Activated naive CD8-positive, alpha-beta T cell treated with anti-CD3 and anti-CD28 coated beads, Interleukin-2, amount 50 U/mL, for 24 hours (primary cell): ENCODE measurements around the gene FXYD7.
A peak's percentile ranks its signal among the peaks of the same experiment; 100 is the strongest.

Source experiments
- ATAC-seq: fragments of 150-1000 bp; cut with Tn5 transposase; one replicate; pipeline ENCODE4 v1.10.0; 2021
- DNase-seq: peaks from one replicate; pipeline ENCODE4 v3.0.0; 2021
- H3K27ac Mint-ChIP-seq: one replicate; pipeline ENCODE4 v1.8.0; 2021; ENCODE audit warnings: mild to moderate bottlenecking, mixed read lengths
- H3K27me3 Mint-ChIP-seq: one replicate; pipeline ENCODE4 v1.8.0; 2021; ENCODE audit warnings: mixed read lengths
- H3K36me3 Mint-ChIP-seq: one replicate; pipeline ENCODE4 v1.8.0; 2021; ENCODE audit warnings: low read depth, mixed read lengths
- H3K4me1 Mint-ChIP-seq: one replicate; pipeline ENCODE4 v1.8.0; 2021; ENCODE audit warnings: mixed read lengths
- H3K4me3 Mint-ChIP-seq: one replicate; pipeline ENCODE4 v1.8.0; 2021; ENCODE audit warnings: mild to moderate bottlenecking, moderate library complexity, mixed read lengths
- H3K9me3 Mint-ChIP-seq: one replicate; pipeline ENCODE4 v1.8.0; 2021; ENCODE audit warnings: mixed read lengths

FXYD7 gene

DNA sequence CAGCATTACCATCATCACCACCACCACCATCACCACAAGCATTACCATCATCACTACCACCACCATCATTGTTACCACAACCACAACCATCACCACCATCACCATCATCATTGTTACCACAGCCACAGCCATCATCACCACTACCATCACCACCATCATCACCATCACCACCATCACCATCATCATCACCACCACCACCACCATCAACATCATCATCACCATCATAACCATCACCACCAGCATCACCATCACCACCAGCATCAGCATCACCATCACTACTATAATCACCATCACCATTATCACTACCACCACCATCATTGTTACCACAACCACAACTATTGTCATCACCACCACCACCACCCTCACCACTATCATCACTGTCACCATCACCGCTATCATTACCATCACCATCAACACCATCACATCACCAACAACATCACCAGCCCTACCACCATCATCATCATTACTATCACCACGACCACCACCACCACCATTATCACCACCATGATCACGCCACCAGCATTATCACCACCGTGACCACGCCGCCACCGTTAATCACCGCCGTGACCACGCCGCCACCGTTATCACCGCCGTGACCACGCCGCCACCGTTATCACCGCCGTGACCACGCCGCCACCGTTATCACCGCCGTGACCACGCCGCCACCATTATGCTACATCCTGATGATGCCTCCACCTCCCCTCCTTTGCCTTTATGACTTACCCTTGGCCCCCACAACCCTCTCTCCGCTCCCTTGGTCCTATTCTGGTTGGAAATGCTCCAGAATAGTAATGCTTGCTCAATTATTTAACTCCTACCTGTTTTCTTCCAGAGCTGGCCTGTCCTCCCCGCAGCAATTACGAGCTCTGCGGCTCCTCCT, 37.4 kb upstream of the FXYD7 start:
- DNase-seq = no peak
- ATAC-seq = no peak
- peaks cover 12% of the 10 kb centered on the region for H3K4me1 Mint-ChIP-seq
- H3K36me3 Mint-ChIP-seq = no peaks in the 10 kb centered on the region
- no peak overlapping the region for H3K4me3 Mint-ChIP-seq
- peaks cover under 1% of the 10 kb centered on the region for H3K27me3 Mint-ChIP-seq
- H3K9me3 Mint-ChIP-seq = no peaks in the 10 kb centered on the region
- no peak overlapping the region for H3K27ac Mint-ChIP-seq

DNA sequence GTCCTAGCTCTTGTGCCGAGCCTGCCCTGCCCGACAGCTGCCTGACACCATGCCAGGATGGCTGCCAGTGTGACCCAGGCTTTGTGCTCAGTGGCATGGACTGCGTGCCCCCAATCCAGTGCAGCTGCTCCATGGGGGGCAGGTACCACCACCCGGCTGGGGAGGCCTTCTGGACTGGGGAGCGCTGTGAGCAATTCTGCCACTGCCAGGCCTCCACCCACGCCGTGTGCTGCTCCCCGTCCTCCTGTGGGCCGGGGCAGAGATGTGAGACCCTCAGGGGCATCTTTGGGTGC, 36.8 kb upstream of the FXYD7 start:
- H3K27ac Mint-ChIP-seq = no peak overlapping the region
- H3K4me1 Mint-ChIP-seq = peaks cover 12% of the 10 kb centered on the region
- no peak for ATAC-seq
- no peak overlapping the region for H3K4me3 Mint-ChIP-seq
- no peaks in the 10 kb centered on the region for H3K9me3 Mint-ChIP-seq
- peaks cover 3% of the 10 kb centered on the region for H3K27me3 Mint-ChIP-seq
- no peak for DNase-seq
- no peaks in the 10 kb centered on the region for H3K36me3 Mint-ChIP-seq

- ATAC-seq (no peak), DNase-seq (no peak)
- Mint-ChIP-seq H3K4me3 (no peak overlapping the region), H3K4me1 (peaks cover 12% of the 10 kb centered on the region), H3K36me3 (no peaks in the 10 kb centered on the region), H3K9me3 (no peaks in the 10 kb centered on the region), H3K27me3 (peaks cover 3% of the 10 kb centered on the region), H3K27ac (no peak overlapping the region)
These were observed 36.0 kb upstream of the FXYD7 start for GRCh38 chr19:35106898-35107541.

DNA sequence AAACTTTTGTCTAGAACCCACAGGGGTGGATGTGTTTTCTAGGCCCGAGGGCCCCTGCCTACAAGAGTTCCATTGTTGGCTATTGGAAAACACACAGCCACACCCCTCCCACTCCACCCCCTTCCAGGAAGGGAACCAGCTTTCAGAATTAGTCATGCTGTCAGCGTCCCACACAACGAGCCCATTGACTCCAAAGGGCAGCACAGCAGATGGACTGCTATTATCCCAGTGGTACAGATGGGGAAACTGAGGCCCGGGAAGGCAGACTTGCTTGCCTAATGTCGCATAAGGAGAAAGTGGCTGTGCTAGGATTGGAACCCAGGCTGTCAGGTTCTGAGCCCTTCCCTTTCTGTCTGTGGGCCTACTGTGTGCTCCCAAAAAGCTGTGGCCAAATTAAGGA, 35.5 kb upstream of the FXYD7 start:
- Mint-ChIP-seq H3K4me3 (no peak overlapping the region), H3K9me3 (no peaks in the 10 kb centered on the region), H3K36me3 (no peaks in the 10 kb centered on the region), H3K27me3 (peaks cover 3% of the 10 kb centered on the region), H3K4me1 (peaks cover 12% of the 10 kb centered on the region), H3K27ac (no peak overlapping the region)
- peak; percentile 39 for ATAC-seq
- peak; percentile 23 for DNase-seq

DNA sequence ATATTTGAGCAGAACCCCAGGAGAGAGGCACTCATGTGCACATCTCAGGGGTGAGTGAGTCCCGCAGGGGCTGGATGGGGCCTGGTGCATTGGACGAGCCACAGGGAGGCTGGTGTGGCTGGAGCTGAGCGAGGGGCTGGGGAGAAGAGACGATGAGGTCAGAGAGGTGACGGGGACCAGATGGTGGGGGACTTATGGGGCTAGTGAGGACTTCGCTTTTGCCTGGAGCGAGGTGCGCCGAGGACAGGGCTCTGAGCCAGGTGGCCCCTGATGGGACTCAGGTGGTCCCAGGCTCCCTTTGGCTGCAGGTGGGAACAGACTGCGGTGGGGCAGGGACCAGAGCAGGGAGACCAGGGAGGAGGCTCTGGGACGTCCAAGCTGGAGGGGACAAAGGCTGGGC, 34.3 kb upstream of the FXYD7 start:
- Mint-ChIP-seq H3K27me3 (peaks cover 3% of the 10 kb centered on the region), H3K36me3 (no peaks in the 10 kb centered on the region), H3K4me3 (no peak overlapping the region), H3K9me3 (no peaks in the 10 kb centered on the region), H3K27ac (no peak overlapping the region), H3K4me1 (peaks cover 12% of the 10 kb centered on the region)
- ATAC-seq (no peak), DNase-seq (no peak)

DNA sequence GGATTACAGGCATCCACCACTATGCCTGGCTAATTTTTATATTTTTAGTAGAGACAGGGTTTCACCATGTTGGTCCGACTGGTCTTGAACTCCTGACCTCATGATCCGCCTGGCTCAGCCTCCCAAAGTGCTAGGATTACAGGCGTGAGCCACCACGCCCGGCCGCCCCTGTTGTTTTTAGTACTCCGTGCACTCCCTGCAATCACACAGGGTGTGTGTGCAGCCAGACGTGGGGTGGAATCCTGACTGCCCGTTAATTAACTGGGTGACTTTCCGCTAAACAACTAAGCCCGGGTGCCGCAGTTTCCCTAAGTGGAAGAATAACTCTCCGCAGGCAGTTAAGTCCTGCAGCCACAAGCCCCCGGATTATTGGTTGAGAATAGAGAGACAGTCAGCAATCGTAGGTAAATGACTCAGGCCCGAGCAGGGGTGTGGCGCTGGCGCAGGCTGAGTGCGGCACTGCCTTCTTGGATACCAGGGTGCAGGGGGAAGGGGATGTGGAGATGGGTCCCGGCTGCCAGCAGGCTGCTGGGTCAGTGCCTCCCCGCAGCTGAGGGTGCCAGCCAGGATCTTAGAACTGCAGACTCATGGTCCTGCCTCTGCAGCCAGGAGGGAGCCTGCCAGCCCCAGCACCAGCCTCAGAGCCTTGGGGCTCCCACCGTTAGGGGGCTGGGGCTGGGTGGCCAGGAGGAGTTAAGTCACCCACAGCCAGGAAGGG, 33.5 kb upstream of the FXYD7 start:
- Mint-ChIP-seq H3K27me3 (peaks cover 5% of the 10 kb centered on the region), H3K27ac (no peak overlapping the region), H3K9me3 (no peaks in the 10 kb centered on the region), H3K36me3 (no peaks in the 10 kb centered on the region), H3K4me3 (no peak overlapping the region), H3K4me1 (peaks cover 14% of the 10 kb centered on the region)
- no peak for ATAC-seq
- DNase-seq = no peak

DNA sequence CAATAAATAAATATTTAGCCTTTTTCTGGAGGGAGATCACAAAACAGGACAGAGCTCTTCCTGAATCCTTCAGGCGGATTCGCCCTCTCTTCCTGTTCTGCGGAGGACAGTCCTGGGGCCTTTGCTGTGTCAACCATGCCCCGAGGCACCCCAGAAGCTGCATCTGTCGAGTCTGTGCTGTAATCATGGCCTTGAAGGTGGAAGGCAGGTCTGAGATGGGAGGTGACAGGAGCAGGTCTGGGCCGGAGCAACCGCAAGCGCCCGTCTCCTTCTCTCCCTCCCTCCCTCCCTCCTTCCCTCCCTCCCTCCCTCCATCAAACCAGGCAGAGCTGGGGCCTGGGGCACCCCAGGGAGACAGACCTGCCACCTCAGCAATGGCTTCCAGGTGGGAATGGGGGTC, 32.1 kb upstream of the FXYD7 start:
- H3K27ac Mint-ChIP-seq = no peak overlapping the region
- H3K9me3 Mint-ChIP-seq = no peaks in the 10 kb centered on the region
- no peak overlapping the region for H3K4me3 Mint-ChIP-seq
- peaks cover 17% of the 10 kb centered on the region for H3K4me1 Mint-ChIP-seq
- H3K27me3 Mint-ChIP-seq = peaks cover 5% of the 10 kb centered on the region
- no peak for ATAC-seq
- H3K36me3 Mint-ChIP-seq = no peaks in the 10 kb centered on the region
- DNase-seq = no peak

DNA sequence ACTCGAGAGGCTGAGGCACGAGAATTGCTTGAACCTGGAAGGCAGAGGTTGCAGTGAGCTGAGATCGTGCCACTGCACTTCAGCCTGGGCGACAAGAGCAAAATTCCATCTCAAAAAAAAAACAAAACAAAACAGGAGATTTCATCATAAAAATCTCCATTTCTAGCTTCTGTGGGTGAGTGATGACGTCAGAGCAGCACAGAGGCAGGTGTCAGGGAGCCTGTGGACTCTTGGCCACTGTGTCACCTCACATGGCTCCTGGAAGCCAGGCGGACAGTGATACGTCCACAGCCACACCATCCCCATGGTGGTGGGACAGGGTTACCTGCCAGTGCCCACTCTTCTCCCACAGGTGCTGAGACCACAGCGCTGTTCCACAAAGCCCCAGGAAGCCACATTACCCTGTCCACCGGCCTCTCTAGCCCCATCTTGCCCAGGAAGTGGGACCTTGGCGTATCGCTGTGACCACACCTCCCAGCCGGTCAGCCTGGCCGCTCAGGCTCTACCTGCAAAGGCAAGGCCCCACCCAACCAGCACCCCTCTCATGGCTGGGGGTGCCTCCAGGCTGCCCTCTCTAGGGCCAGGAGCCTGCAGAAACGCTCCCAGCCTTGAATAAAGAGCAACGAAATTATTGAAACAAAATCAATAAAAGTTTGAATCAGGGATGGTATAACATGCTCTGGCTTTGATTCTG, 29.9 kb upstream of the FXYD7 start:
- no peaks in the 10 kb centered on the region for H3K36me3 Mint-ChIP-seq
- no peak for DNase-seq
- H3K4me1 Mint-ChIP-seq = peaks cover 5% of the 10 kb centered on the region
- H3K4me3 Mint-ChIP-seq = no peak overlapping the region
- no peaks in the 10 kb centered on the region for H3K9me3 Mint-ChIP-seq
- ATAC-seq = no peak
- no peak overlapping the region for H3K27ac Mint-ChIP-seq
- H3K27me3 Mint-ChIP-seq = peaks cover 5% of the 10 kb centered on the region

DNA sequence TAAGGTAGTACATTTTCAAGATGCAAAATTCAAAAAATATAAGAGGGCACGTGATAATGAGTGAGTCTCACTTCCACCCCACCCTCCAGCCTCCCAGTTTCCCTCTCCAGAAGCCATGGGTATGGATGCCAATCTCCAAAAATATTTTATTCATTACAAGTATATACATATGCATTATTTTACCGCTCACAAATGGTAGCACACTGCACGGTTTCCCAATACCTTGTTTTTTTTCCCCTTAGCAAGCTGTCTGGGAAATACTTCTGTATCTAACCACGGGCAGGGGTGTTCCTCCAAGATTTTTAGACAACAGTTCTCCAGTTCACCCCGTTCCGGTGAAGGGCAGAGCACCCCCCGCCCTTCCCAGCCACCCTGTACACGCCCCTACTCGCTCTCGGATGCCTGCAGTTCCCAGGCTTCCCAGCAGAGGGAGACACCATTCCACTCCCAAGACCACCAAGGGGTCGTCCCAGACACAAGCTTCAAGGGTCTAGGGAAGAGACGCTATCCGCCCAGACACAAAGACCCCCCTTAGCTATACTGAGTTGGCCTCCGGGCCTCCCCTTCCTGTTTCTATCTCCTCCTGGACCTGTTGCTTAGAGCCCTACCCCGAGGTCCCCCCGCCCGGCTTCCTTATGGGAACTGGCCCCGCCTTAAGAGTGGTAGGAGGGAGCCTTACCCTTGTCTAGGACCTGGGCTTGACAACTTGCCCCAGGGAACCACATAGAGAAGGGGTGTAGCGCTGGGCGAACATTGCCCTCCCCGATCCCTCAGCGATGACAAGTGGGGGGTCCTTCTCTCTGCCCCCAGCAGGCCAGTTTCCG, 28.5 kb upstream of the FXYD7 start:
- Mint-ChIP-seq H3K9me3 (no peaks in the 10 kb centered on the region), H3K4me1 (peaks cover 5% of the 10 kb centered on the region), H3K27ac (no peak overlapping the region), H3K27me3 (peaks cover 5% of the 10 kb centered on the region), H3K36me3 (no peaks in the 10 kb centered on the region), H3K4me3 (peak overlapping the region; percentile 38)
- DNase-seq (peak; percentile 81), ATAC-seq (peak; percentile 75)

- Mint-ChIP-seq H3K36me3 (no peaks in the 10 kb centered on the region), H3K27me3 (peaks cover 5% of the 10 kb centered on the region), H3K9me3 (no peaks in the 10 kb centered on the region), H3K4me3 (peak within 1 kb of the TSS; percentile 38), H3K4me1 (peaks cover 5% of the 10 kb centered on the region), H3K27ac (no peak within 1 kb of the TSS)
- DNase-seq (no peak), ATAC-seq (no peak)
These were observed 27.7 kb upstream of the FXYD7 start, which contains the start of gene FXYD3 for GRCh38 chr19:35115177-35115951. FXYD3 (plus strand) TSS chr19:35115823; CDS start chr19:35119377, 3,554 bp downstream.

- Mint-ChIP-seq H3K27me3 (peaks cover 2% of the 10 kb centered on the region), H3K9me3 (no peaks in the 10 kb centered on the region), H3K4me3 (no peak overlapping the region), H3K4me1 (peaks cover 5% of the 10 kb centered on the region), H3K36me3 (no peaks in the 10 kb centered on the region), H3K27ac (no peak overlapping the region)
- DNase-seq = no peak
- ATAC-seq = no peak
These were observed 26.8 kb upstream of the FXYD7 start for GRCh38 chr19:35116072-35116801.

GRCh38 chr19:35117116-35117515, 25.9 kb upstream of the FXYD7 start:
- Mint-ChIP-seq H3K9me3 (no peaks in the 10 kb centered on the region), H3K36me3 (no peaks in the 10 kb centered on the region), H3K4me1 (peaks cover 5% of the 10 kb centered on the region), H3K27me3 (peaks cover 2% of the 10 kb centered on the region), H3K27ac (no peak overlapping the region), H3K4me3 (no peak overlapping the region)
- no peak for ATAC-seq
- DNase-seq = no peak

DNA sequence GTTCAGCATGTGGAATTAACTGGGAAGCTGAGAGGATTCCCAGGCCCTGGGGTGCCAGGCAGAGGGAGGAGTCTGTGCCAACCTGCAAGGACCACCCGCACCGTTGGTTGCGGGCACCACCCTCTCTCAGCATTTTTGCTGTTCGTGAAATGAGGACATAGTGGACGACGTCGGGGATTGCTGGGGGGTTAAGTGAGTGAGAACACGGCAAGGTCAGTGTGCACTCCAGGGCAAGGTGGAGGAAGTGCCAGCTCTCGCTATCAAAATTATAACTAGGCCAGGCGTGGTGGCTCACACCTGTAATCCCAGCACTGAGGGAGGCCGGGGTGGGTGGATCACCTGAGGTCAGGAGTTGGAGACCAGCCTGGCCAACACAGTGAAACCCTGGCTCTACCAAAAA, 25.3 kb upstream of the FXYD7 start:
- Mint-ChIP-seq H3K27ac (no peak overlapping the region), H3K36me3 (no peaks in the 10 kb centered on the region), H3K4me3 (no peak overlapping the region), H3K4me1 (peaks cover 5% of the 10 kb centered on the region), H3K9me3 (no peaks in the 10 kb centered on the region), H3K27me3 (peaks cover 2% of the 10 kb centered on the region)
- no peak for DNase-seq
- no peak for ATAC-seq
